ENCODE results near the gene C4orf33. TPM values are rescaled to one million over a fixed set of nuclear protein-coding genes. Genes with fewer than 3 reads are reported as not detected.

C4orf33 gene
- total RNA-seq, 1 donor, result 11.2 TPM

DNA sequence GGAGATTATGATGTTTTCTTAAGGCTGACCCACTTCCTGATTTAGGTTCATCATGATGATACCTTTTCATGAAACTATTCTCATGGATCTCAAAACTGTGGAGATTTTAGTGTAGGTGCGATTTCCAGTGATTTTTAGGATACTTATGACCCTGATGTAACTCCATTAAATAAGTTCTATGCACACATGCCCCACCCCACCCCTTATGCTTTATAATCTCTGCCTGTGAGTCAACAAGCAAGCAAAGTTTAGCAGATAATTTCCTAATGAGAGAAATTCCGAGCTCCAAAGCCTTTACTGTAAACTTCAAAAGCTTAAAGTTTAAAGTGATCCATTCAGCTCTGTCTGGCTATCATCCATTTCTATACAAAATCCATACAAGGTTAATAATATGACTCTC is 56.4 kb downstream of the C4orf33 start:
- no peak overlapping the region for H3K4me3 ChIP-seq (ENCODE audit: low read depth, low read length)
- DNase-seq (ENCODE audit: low read depth), result no peak
- TF ChIP-seq, protein P1, sequence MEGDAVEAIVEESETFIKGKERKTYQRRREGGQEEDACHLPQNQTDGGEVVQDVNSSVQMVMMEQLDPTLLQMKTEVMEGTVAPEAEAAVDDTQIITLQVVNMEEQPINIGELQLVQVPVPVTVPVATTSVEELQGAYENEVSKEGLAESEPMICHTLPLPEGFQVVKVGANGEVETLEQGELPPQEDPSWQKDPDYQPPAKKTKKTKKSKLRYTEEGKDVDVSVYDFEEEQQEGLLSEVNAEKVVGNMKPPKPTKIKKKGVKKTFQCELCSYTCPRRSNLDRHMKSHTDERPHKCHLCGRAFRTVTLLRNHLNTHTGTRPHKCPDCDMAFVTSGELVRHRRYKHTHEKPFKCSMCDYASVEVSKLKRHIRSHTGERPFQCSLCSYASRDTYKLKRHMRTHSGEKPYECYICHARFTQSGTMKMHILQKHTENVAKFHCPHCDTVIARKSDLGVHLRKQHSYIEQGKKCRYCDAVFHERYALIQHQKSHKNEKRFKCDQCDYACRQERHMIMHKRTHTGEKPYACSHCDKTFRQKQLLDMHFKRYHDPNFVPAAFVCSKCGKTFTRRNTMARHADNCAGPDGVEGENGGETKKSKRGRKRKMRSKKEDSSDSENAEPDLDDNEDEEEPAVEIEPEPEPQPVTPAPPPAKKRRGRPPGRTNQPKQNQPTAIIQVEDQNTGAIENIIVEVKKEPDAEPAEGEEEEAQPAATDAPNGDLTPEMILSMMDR (IDR thresholded peaks at IDR 0.05; ENCODE audit: insufficient read depth, low read depth, low read length), result no peak

DNA sequence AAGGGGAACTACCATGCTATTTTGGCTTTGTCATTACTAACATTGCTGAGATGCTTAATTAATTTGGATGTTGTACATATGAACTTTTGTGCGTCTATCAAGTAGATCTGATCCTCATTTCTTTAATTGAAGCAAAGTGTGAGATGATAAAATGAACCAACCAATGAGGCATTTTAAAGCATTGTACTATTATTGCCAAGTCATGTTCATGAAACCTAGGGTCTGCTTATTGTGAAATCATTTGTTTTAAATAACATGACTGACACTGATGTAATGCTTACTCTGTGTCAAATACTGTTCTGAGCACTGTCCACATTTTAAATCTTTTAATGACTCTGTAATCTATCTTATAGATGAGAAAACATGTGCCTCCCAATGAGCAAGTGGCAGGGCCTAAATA is 57.7 kb downstream of the C4orf33 start:
- TF ChIP-seq, protein P1 (IDR thresholded peaks at IDR 0.05; ENCODE audit: insufficient read depth, low read depth, low read length), result no peak
- H3K4me3 ChIP-seq (ENCODE audit: low read depth, low read length), result no peak overlapping the region
- DNase-seq (ENCODE audit: low read depth), result no peak

DNA sequence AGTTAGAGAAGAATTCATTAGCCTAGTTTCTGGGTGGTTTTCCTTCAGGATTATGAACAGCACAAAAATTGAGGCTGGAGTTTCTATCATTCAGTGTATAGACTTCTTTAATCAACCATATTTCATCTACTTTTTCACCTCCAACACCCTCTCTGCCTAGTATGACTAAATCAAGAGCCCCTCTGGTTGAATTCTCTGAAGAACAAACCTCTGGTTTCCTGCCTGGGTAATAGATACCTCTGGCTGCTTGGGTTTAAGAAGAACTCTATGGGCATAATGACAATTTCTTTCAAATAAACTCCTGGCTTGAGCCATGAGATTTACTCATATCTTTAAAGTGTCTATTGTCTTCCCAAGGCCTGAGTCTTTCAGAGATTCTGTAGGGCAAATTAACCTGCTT is 66.5 kb downstream of the C4orf33 start:
- H3K4me3 ChIP-seq (ENCODE audit: low read depth, low read length), result no peak overlapping the region
- TF ChIP-seq, protein P1 (IDR thresholded peaks at IDR 0.05; ENCODE audit: insufficient read depth, low read depth, low read length), result no peak
- no peak for DNase-seq (ENCODE audit: low read depth)

DNA sequence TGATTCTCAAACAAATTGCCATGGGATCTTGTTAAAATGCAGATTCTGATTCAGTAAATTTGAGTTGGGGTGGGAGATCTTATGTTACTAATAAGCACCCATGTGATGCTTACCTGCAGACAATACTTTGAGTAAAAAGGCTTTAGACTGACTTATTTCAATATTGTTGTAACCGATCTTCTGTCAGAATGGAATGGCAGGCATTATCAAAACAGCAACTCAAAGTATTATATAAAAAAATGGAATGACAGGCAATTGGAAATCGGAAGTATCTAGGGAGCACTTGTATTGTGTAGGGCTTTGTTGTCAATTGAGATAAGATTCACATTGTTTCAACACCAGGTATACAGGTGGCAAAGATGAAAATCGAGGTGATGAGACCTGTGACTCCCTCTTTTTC is 67.5 kb downstream of the C4orf33 start:
- no peak overlapping the region for H3K4me3 ChIP-seq (ENCODE audit: low read depth, low read length)
- TF ChIP-seq, protein P1 (IDR thresholded peaks at IDR 0.05; ENCODE audit: insufficient read depth, low read depth, low read length), result no peak
- DNase-seq (ENCODE audit: low read depth), result no peak

DNA sequence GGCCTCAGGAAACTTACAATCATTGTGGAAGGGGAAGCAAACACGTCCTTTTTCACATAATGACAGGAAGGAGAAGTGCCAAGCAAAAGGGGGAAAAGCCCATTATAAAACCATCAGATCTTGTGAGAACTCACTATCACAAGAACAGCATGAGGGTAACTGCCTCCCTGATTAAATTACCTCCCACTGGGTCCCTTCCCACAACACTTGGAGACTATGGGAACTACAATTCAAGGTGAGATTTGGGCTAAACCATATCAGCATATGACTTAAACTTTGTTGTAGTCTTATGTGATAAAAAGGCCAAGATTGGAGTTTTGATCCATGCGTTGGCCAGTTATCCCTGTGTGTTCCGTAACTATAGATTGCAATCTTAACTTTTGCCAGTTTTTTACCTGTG is 68.3 kb downstream of the C4orf33 start:
- no peak for DNase-seq (ENCODE audit: low read depth)
- no peak overlapping the region for H3K4me3 ChIP-seq (ENCODE audit: low read depth, low read length)
- TF ChIP-seq, protein P1 (IDR thresholded peaks at IDR 0.05; ENCODE audit: insufficient read depth, low read depth, low read length), result no peak

Other genes with a start within 250 kb of the C4orf33 start
- 19.3 and 28.1 TPM in 2 replicates for gene SCLT1, start 2.6 kb upstream of the C4orf33 start, total RNA-seq